ENCODE measurements around the gene PANX1.
A peak's percentile ranks its signal among the peaks of the same experiment; 100 is the strongest.

PANX1 gene

GRCh38 chr11:94100253-94100652 lies 28.4 kb upstream of the PANX1 start:
- no peak for DNase-seq (ENCODE audit: low read depth in 2 of 2)
- TF ChIP-seq CTCF (IDR thresholded peaks at IDR 0.05; ENCODE audit: low read depth, low read length), result no peak
- no peak overlapping the region for H3K4me3 ChIP-seq (replicated peaks in 1 of 2; ENCODE audit: low read depth in 2 of 2, low read length in 2 of 2)

- H3K4me3 ChIP-seq (replicated peaks in 1 of 2; ENCODE audit: low read depth in 2 of 2, low read length in 2 of 2), result no peak overlapping the region
- no peak for TF ChIP-seq CTCF (IDR thresholded peaks at IDR 0.05; ENCODE audit: low read depth, low read length)
- no peak for DNase-seq (ENCODE audit: low read depth in 2 of 2)
Observed at GRCh38 chr11:94103471-94103870, 25.2 kb upstream of the PANX1 start.

- no peak for DNase-seq (ENCODE audit: low read depth in 2 of 2)
- H3K4me3 ChIP-seq (replicated peaks in 1 of 2; ENCODE audit: low read depth in 2 of 2, low read length in 2 of 2), result no peak overlapping the region
- no peak for TF ChIP-seq CTCF (IDR thresholded peaks at IDR 0.05; ENCODE audit: low read depth, low read length)
Observed at GRCh38 chr11:94104734-94105133, 23.9 kb upstream of the PANX1 start.

GRCh38 chr11:94106716-94107115 lies 21.9 kb upstream of the PANX1 start:
- DNase-seq (ENCODE audit: low read depth in 2 of 2), result no peak
- no peak overlapping the region for H3K4me3 ChIP-seq (replicated peaks in 1 of 2; ENCODE audit: low read depth in 2 of 2, low read length in 2 of 2)
- TF ChIP-seq CTCF (IDR thresholded peaks at IDR 0.05; ENCODE audit: low read depth, low read length), result no peak

GRCh38 chr11:94107363-94107762 lies 21.3 kb upstream of the PANX1 start:
- peak; percentile 24 for TF ChIP-seq CTCF (IDR thresholded peaks at IDR 0.05; ENCODE audit: low read depth, low read length)
- no peak overlapping the region for H3K4me3 ChIP-seq (replicated peaks in 1 of 2; ENCODE audit: low read depth in 2 of 2, low read length in 2 of 2)
- no peak for DNase-seq (ENCODE audit: low read depth in 2 of 2)

- no peak overlapping the region for H3K4me3 ChIP-seq (replicated peaks in 1 of 2; ENCODE audit: low read depth in 2 of 2, low read length in 2 of 2)
- no peak for DNase-seq (ENCODE audit: low read depth in 2 of 2)
- no peak for TF ChIP-seq CTCF (IDR thresholded peaks at IDR 0.05; ENCODE audit: low read depth, low read length)
Observed at GRCh38 chr11:94111241-94111640, 17.4 kb upstream of the PANX1 start.

- no peak for DNase-seq (ENCODE audit: low read depth in 2 of 2)
- TF ChIP-seq CTCF (IDR thresholded peaks at IDR 0.05; ENCODE audit: low read depth, low read length), result no peak
- H3K4me3 ChIP-seq (replicated peaks in 1 of 2; ENCODE audit: low read depth in 2 of 2, low read length in 2 of 2), result no peak overlapping the region
Observed at GRCh38 chr11:94111660-94112059, 17.0 kb upstream of the PANX1 start.

Data from cardiac fibroblast (primary cell).